Breast epithelium (tissue), 3 donors: Measurements from ENCODE around the gene APPL2.

Experiments
- POLR2AphosphoS5 ChIP-seq, 3 donors: sonication (generic); formaldehyde crosslinking; IDR thresholded peaks; one replicate each; pipeline ENCODE4 v1.6.1; 2017; ENCODE audit warnings: antibody characterized with exemption in 3 of 3
- TF ChIP-seq, protein P1 (sequence below), 3 donors: fragments of 450-650 bp; IDR thresholded peaks; one replicate each; pipeline ENCODE4 v1.5.1; 2016 to 2017; ENCODE audit warnings: antibody characterized with exemption in 3 of 3, mild to moderate bottlenecking in 3 of 3, moderate library complexity in 3 of 3

DNA sequence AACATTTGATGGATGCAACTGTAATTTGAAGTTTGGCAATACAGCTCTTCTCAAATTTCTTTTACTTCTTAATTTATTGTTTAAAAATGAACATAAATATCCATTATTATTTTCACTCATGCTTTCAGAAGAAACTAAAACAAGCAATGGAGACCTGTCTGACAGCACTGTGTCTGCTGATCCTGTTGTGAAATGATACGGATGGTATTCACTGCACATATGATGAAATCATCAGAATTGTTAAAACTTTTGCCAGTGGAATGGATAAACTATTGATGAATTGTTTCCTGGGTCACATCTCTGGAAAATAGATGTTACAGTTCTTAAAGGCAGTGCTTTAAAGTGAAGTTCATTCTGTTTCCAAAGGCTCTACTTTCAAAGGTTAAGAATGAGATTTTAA is 69.2 kb downstream of the APPL2 start:
- TF ChIP-seq POLR2AphosphoS5 (IDR thresholded peaks at IDR 0.05), result no peak
- TF ChIP-seq, protein P1, sequence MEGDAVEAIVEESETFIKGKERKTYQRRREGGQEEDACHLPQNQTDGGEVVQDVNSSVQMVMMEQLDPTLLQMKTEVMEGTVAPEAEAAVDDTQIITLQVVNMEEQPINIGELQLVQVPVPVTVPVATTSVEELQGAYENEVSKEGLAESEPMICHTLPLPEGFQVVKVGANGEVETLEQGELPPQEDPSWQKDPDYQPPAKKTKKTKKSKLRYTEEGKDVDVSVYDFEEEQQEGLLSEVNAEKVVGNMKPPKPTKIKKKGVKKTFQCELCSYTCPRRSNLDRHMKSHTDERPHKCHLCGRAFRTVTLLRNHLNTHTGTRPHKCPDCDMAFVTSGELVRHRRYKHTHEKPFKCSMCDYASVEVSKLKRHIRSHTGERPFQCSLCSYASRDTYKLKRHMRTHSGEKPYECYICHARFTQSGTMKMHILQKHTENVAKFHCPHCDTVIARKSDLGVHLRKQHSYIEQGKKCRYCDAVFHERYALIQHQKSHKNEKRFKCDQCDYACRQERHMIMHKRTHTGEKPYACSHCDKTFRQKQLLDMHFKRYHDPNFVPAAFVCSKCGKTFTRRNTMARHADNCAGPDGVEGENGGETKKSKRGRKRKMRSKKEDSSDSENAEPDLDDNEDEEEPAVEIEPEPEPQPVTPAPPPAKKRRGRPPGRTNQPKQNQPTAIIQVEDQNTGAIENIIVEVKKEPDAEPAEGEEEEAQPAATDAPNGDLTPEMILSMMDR (IDR thresholded peaks at IDR 0.05), result no peak
